GM18868 (cell line): ENCODE results near the gene SLC7A6OS.

Experiments used
- ATAC-seq: cut with Tn5 transposase; IDR thresholded peaks from one replicate; pipeline ENCODE4 v1.9.1; 2021; ENCODE audit warnings: mild to moderate bottlenecking, moderate library complexity; ENCODE audit not compliant: unreplicated experiment

SLC7A6OS gene

DNA sequence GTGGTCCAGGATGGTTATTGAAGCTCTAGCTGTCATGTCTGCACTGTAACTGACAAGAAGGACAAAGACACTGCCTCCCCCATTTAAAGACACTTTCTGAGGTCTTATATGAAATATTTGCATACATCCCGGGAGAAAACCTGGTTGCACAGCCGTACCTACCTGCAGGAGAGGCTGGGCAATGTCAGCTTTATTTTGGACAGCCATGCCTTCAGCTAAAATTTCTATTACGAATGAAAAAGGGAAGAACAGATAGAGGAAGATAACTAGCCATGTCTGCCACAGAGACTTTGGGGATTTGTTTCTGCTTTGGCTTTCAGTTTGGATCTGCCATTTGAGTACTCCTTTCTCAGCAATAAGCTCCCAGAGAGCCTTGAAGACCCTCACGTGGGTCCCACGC is 27.4 kb downstream of the SLC7A6OS start:
- no peak for ATAC-seq

DNA sequence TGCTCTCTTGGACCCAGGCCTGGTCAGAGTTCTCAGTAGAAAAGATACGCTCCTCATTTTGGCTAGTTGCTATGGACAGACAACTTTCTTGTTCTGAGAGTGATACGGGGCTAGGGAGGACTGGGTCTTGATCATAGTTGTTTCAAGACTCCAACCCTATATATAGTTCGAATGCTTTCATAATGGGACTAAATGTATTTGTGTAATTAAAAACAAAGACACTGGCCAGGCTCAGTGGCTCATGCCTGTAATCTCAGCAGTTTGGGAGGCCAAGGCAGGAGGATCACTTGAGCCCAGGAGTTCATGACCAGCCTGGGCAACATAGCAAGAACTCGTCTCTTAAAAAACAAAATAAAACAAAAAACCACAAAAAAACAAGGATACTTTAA is 28.7 kb downstream of the SLC7A6OS start:
- ATAC-seq = no peak

DNA sequence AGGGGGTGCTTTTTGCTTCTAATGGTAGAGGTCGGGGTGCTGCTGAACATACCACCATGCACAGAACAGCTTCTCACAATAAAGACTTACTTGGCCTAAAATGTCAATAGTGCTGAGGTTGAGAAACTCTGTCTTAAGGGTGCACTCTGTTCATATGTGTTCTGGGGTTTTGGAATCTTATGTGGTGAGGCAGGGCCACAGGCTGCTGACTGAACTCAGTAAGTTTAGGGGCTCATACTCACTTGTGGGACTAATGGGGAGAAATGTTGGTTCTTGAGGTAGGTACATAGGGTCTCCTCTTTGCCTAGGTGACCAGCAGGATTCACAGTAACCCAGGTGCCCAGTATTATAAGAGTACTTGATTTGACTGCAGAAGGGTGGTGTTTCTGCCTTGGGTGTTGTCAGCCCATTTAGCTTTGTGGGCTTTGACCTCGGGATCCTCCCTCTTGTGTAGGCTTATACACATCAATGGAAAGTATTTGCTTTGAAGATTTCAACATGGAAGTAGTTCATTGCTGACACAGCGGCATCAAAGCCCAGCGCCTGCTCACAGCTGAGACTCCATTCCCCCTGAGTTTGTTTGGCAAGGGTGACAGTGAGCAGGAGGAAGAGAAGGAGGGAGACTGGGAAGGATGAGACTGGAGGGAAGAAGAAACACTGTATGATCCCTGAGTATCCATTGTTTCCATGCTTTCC is 29.2 kb downstream of the SLC7A6OS start:
- ATAC-seq = no peak

DNA sequence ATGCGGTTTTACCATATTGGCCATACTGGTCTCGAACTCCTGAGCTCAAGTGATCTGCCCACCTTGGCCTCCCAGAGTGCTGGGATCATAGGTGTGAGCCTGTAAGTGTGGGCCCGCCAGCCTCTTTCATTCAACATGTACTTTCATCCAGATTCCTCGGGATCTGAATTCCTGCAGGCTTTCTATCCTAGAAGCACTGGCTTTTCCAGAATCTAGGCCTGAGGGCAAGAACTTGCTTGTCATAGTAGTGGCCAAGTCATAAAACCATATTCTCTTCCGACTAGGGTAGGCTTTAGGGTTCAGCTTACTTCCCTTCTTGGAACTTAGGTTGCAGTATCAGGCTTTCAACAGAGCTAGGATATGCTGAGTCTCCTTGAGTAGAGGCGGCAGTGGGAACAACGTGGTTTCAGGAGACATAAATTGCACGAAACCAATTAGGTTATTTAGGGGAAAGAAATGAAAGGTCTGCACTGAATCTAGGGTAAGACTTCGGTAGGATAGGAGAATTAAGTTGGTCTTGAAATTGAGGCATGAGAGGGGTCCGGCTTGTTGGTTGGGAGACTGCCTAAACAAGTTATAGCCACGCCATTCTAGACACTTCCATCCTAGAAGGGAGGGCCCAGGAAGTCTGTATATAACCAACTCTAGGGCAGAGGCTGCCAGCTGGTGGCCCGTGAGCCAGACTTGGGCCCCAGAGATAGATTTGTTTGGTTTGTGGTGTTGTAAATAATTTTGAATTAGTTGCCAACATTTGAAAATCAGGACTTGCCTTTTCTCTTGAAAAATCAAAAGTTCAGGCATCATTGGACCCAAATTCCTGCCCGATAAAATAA is 30.8 kb downstream of the SLC7A6OS start:
- no peak for ATAC-seq

DNA sequence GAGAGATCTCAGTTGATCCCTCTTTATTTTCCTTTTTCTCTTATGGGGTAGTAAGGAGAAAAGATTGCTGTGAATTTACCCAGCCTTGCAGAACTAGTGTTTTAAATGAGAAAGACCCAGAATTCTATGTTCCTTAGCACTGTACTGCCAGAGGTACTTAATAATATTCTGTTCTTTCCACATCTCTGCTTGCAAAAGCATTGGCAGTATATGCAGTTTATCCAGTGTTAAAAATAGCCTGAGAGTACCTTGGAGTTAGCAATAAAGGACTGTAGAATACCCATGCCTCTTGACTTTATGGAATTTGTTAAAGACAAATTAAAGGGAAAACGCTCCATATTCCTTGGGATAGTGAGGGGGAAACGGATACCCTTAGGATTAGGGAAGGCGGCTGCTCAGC is 34.5 kb downstream of the SLC7A6OS start:
- ATAC-seq = no peak

DNA sequence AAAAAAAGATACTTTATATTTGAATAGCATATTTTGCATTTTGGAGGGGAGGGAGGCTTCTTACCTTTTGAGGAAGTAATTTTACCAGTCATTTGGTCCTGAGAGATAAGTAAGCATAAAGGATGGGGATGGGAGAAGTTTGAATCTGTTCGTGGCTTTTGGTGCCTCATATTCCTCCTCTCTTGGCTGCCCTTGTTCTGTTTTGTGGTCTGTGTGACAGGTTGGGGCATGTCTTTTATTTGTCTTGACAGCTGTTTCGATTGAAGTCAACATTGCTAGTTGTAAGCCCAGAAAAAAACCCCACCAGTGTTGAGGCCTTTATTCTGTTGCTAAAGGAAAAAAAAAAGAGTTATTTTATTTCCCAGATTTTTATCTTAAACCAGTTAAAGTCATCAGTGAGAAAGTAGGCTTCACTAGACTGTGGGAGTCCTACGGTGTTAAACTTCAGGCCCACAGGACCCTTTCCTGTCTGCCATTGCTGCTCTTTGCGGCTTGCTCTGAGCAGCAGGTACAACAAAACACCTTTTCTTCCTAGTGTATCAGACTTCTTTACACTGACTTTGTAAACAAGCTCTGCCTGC is 35.0 kb downstream of the SLC7A6OS start:
- peak; percentile 83 for ATAC-seq

DNA sequence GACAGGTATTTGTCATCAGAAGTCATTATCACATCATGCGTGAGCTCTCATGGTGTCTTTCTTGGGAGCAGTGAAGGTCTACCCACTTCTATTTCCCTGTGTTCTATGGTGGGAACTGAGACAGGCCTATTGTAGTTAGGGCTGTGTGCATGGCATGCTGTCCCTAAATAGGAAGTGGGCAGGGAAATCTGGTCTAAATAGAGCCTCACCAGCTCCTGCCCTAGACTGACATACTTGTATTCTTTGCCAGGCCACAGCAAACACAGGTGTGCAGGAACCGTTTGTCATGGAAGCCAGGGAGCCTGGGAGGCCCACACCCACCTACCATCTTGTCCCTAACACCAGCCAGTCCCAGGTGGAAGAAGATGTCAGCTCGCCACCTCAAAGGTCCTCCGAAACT is 36.3 kb downstream of the SLC7A6OS start:
- no peak for ATAC-seq

DNA sequence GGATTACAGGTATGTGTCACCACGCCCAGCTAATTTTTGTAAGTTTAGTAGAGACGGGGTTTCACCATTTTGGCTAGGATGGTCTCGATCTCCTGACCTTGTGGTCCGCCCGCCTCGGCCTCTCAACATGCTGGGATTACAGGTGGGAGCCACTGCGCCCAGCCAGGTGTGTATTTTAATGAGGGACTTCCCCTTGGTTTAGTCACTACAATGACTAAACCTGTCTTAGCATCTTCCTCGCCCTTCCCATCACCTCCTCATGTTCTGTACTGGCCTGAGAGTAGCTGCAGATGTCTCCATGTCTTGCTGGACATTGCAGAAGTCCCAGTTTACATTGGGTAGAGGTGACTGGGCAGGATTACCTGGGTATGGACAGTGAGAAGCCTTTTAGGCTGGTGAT is 36.9 kb downstream of the SLC7A6OS start:
- no peak for ATAC-seq

DNA sequence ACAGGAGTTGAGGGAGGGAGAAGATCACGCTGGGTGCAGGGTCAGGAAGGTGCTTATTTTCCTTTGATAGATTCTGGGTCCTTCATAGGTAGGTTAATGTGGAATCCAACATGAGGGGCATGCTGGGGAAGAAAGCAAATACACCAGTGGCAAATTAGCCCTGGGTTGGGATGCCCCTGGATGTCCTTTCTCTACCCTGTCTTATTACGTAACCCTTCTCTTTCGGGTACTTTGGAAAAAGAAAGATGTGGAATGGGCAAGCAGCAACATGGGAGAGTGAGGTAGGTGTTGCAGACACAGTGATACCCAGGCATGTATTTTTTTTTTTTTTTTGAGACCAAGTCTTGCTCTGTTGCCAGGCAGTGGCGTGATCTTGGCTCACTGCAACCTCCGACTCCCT is 37.3 kb downstream of the SLC7A6OS start:
- ATAC-seq = no peak

DNA sequence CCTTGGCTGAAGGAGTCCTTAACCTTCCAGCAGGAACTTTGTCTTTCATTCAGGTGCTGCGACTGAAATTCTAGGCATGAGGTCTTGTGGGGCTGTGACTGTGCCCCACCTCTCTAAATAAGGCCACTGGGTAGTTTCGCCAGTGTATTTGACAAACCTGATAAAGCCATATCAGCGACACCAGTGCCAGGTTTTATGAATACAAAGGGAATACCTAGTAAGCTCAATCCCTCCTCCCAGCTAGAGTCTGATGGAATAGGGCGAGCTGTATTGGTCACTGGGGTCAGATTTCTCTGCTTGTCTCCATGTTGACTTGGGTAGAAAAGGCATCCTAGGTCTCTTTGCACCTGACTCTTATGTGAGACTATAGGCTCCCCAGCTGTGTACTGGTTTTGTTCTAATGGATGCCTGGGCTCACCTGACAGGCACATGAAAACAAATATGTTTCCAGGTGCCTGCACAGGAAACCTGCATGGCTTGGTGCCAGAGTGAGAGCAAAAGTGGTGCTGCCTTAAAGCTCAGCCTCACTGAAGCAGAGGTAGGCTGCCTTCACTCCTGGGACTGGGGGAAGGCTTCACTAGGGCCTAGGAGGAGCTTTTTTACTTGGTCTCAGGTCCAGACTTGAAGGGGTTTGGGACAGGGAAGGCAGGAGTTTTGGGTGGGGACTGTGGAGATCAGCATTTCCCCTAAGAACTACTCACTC is 38.1 kb downstream of the SLC7A6OS start:
- no peak for ATAC-seq

DNA sequence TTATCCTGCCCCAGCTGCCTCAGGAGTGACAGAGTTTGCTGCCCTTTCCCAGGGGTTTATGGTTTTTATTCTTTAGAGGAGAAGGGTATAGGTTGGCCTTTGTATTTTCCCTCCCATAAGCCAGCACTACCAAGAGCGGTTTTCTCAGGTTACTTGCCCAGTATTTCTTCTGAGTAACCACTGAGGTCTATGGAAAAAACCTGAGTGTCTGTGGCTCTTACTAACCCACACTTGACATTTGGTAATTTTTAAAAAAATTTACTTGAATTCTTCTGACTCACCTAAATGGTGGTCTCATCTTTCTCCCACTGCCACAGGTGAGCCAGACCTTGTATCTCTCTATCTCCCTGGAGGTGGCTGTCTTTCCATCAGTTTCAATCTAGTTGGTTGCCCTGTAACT is 40.4 kb downstream of the SLC7A6OS start:
- ATAC-seq = no peak

DNA sequence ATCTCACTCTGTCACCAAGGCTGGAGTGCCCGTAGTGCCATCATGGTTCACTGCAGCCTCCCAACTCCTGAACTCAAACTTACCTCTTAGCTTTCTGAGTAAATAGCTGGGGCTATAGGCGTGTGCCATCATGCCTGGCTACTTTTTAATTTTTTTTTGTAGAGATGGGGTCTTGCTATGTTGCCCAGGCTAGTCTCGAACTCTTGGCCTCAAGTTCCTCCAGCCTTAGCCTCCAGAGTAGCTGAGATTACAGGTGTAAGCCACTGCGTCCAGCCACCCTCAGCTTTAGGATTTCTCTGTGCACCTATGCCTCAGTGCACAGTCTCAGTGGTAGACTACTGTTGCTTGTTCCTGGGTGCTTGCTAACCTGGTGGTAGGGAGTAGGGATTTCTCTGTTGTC is 41.0 kb downstream of the SLC7A6OS start:
- ATAC-seq = no peak

DNA sequence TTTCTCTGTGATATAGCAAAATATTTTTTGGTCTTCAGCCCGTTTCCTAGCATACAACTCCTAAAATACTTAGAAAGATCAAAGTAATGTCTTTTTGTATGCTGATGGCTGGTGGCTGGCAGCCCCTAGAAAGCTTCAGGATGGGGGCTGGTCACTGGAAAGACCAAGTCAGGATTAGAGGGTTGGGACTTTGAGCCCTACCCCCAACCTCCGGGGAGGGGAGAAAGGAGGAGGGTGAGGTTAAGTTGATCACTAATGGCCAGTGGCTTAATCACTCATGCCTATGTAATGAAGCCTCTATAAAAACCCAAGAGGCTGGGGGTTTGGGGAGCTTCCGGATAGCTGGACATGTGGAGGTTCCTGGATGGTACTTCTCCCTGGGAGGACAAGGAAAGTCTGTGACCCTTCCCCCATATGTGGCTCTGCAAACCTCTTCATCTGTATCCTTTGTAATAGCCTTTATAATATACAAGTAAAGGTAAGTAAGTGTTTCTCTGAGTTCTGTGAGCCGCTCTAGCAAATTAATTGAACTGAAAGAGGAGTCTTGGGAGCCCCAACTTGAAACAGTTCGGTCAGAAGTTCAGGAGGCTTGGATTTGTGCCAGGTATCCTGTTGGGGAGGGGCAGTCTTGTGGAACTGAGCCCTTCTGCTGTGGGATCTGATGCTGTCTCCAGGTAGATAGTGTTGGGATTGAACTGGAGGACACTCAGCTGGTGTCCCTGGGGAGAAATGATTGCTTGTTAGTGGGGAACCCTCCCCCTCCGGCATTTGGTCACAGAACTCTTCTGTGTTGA is 42.9 kb downstream of the SLC7A6OS start:
- no peak for ATAC-seq

DNA sequence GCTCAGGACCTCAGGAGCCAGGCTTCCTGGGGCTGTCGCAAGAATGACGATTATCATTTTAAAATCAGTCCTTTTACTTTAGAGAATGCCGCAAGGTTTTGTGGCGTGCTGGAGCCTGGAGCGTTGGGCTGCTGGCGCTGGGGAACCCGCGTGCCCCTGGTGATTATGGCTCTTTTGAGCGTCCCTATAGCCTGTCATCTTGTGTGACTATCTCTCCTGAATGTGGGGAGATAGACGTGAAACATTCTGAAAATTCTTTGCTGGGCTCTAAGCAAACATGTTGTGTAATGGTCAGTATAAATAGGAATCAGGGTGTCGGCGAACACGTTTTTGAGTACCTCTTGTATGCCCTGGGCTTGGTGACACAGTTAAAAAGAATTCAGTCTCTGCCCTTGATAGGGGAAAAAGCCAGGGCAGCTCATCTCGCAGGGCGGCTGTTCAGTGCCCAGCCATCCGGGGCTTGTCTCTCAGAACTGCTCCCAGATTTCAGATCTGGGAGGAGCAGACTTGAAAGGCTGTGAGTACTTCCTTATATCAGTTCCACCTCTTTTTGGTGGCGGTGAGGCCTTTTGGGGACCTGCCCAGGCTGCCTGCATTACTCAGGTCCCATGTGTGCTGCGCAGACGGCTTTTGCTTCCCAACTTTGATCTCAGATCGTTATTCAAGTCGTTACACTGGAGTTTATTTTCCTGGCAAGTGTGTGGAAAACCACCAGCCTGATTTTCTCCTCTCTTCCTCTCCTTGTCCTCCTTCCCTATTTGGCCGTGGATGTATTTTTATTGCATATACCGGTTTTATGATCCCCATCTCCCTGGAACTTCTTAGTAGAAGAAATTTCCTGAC is 45.4 kb downstream of the SLC7A6OS start:
- no peak for ATAC-seq

DNA sequence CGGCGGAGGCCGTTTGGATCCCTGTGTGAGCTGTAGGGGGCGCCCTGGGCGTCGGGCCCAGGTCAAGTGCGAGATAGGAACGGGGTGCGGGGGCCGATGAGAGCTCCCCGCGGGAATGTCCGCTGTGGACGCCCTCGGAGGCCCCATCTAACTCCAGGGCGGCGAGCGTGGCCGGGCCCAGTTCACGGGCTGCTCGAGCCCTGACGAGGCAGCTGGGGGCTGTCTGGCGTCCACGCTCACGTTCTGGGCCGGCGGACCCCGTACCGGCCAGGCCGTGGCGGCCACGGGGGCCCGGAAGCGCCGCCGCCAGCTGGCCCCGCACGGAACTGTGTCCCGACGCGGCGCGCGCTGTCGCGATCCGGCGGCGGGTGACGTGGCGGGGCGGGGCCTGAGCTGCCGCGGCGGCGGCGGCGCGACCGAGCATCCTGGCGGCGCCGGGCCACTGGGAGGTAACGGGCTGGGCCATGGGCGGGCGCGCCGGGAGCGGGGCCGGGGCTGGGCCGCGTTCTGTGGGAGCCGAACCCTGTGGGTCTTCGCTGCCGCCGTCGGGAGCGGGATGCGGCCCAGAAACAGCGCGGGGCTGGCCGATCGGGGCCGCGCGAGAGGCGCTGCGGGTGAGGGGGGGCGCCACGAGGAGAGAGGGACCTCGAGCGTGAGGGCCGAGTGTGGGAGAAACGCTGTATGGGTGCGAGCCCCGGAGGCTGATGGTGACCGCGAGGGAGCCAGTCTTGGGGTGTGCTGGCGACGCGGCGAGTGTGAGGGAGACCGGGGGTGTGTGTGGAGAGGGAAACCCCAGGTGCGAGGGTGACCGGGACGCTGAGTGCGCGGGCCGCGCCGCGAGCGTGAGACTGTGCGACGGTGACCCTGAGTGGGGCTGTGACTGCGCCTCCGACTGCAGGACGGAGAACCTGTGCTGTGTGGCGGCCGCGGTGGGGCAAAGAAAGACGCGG is 46.3 kb downstream of the SLC7A6OS start, which contains the start of gene SLC7A6:
TSS of gene SLC7A6 (plus strand) at position 399 of the 950 bp plus-strand sequence. CDS start 10,201 bp downstream, outside the sequence.
- ATAC-seq = peak; percentile 63

DNA sequence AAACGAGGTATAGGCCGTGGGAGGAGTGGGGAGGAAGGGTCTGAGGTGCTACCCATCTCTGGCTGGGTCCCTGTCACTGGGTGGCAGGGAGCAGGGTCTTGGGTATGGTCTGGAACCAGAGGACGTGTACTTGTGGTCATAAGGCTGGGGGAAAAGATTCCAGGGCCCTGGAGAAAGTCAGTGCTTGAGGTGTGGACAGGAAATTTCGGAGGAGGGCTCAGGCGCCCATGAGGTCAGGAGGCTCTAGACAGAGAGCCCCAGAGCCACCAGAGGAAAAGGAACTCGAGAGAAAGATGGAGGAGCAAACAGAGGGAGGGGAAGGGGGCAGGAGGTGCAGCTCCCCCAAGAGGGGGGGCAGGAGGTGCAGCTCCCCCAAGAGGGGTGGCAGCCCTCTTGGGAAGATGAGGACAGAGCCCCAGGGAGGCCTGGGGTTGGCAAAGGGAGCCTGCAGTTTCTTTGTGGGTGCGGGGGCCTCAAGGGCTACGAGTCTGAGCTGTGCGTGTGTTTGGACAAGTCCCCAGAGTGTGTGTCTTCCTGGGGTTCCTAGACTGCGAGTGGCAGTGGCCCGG is 47.1 kb downstream of the SLC7A6OS start:
- no peak for ATAC-seq

DNA sequence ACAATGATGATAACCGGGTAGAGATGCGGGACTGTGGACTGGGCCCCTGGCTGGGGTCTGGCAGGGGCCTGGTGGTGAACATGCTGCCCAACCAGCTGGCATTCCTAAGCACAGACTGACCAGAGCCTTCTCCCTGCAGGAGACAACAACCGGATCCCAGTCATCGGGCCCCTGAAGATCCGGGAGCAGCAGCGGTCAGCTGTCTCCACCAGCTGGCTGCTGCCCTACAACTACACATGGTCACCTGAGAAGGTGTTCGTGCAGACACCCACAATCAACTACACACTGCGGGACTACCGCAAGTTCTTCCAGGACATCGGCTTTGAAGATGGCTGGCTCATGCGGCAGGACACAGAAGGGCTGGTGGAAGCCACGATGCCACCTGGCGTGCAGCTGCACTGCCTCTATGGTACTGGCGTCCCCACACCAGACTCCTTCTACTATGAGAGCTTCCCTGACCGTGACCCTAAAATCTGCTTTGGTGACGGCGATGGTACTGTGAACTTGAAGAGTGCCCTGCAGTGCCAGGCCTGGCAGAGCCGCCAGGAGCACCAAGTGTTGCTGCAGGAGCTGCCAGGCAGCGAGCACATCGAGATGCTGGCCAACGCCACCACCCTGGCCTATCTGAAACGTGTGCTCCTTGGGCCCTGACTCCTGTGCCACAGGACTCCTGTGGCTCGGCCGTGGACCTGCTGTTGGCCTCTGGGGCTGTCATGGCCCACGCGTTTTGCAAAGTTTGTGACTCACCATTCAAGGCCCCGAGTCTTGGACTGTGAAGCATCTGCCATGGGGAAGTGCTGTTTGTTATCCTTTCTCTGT is 51.5 kb downstream of the SLC7A6OS start:
- no peak for ATAC-seq
